AG10803 (cell line): Measurements from ENCODE around the gene EPAS1.

Experiments
- DNase-seq: peaks from one replicate; pipeline ENCODE4 v3.0.0; 2010; ENCODE audit warnings: low read depth
- H3K4me3 ChIP-seq: 2 replicates; pipeline ENCODE4 v1.5.1; 2011; ENCODE audit warnings: mild to moderate bottlenecking, low read length, control low read depth
- TF ChIP-seq, protein P1 (sequence below): conservative IDR thresholded peaks from 2 replicates; pipeline ENCODE4 v1.5.1; 2011; ENCODE audit warnings: mild to moderate bottlenecking, low read length, control low read depth, inconsistent platforms

Gene EPAS1

GRCh38 chr2:46319711-46320110 is 22.5 kb downstream of the EPAS1 start:
- DNase-seq = no peak
- TF ChIP-seq, protein P1, sequence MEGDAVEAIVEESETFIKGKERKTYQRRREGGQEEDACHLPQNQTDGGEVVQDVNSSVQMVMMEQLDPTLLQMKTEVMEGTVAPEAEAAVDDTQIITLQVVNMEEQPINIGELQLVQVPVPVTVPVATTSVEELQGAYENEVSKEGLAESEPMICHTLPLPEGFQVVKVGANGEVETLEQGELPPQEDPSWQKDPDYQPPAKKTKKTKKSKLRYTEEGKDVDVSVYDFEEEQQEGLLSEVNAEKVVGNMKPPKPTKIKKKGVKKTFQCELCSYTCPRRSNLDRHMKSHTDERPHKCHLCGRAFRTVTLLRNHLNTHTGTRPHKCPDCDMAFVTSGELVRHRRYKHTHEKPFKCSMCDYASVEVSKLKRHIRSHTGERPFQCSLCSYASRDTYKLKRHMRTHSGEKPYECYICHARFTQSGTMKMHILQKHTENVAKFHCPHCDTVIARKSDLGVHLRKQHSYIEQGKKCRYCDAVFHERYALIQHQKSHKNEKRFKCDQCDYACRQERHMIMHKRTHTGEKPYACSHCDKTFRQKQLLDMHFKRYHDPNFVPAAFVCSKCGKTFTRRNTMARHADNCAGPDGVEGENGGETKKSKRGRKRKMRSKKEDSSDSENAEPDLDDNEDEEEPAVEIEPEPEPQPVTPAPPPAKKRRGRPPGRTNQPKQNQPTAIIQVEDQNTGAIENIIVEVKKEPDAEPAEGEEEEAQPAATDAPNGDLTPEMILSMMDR = no peak
- H3K4me3 ChIP-seq = no peak overlapping the region; the same call in 1 of the 2 replicates

DNA sequence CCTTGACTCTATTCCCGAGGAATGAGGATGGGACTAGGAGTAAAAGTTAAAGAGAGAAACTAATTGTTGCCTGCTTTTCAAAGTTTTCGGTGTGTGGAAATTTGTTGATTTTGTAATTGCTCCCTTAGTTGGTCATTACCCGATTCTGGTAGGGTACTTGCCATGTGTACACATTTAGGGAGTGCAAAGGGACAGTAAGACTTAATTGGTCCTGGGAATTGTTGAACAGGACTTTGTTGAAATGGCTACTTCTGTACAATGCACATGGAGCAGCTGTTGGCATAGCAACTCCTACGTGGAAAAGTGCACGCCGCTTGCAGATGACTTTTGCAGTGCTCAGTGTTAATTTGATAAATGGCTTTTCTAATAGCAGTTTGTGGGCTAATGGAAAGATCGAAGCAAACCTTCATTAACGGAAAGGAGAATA is 22.9 kb downstream of the EPAS1 start:
- peak overlapping the region; percentile 35 for H3K4me3 ChIP-seq
- TF ChIP-seq, protein P1 = no peak
- peak; percentile 62 for DNase-seq

DNA sequence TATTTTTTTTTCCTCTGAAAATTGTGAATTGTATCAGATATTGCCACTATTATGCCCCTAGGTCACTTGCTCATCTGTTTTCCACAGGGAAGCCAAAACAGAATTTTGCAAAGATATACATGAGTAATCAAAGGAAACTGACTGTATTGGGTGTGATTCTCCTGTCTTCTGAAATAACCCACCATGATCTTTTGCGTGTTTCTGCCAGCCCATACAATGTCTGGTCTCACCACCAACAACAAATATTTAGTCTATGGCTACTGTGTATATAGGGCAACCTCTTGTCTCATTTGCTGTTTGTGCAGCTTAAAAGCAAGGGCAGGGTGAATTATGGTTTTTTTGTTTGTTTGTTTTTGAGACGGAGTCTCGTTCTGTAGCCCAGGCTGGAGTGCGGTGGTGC is 26.5 kb downstream of the EPAS1 start:
- no peak overlapping the region for H3K4me3 ChIP-seq
- DNase-seq = no peak
- TF ChIP-seq, protein P1 = no peak

- H3K4me3 ChIP-seq = no peak overlapping the region
- no peak for DNase-seq
- TF ChIP-seq, protein P1 = no peak
Observed at GRCh38 chr2:46325182-46325928, 28.1 kb downstream of the EPAS1 start.

DNA sequence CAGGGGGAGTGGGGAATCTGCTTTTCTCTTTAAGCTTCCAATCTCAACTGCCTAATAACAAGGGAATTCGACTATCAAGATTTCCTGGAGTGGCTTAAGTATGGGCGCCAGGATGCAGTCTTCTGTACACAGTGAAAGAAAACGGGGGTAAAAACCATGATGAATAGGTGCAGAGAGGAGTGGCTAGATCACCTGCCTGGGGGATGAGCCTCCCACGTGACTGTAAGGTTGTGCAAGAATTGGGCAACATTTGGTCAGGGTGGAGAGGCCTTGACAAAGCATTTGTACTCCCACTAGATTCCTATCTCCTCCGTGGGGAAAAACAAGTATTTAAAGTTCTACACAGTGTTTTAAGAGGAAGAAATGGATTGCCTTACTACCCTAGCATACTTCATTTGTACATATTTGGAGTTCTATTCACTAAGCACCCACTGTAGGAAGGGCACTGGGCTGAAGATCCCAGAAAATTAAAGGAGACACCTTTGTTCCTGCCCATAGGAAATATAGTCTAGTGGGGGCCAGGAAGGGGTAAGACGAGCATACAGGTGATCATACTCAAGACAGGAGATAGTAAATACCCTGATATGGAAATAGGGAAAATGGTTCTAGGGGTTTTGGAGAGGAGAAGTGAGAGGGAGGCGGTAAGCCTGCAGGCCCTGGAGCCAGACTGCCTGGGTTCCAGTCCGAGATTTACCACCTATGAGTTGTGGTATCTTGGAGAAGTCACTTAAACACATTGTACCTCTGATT is 29.2 kb downstream of the EPAS1 start:
- no peak overlapping the region for H3K4me3 ChIP-seq
- DNase-seq = peak; percentile 56
- TF ChIP-seq, protein P1 = no peak

DNA sequence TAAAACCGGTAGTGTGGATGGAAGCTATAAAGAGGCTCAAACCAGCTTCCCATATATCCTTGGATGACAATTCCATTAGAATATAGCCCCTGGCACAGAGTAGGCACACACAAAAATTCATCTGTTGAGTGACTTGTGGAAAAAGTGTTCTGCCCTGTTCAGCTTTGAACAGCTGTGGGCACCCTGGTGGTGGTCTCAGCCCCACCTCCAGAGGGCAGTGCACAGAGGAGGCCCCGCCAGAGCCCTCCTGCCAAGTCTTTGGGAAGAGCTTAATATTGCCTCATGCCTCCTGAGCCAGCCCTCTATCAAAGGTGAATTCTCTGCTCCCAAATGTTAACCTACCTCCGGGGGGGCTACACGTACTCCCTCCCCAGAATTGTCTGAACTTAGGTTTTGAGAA is 30.4 kb downstream of the EPAS1 start:
- DNase-seq = no peak
- TF ChIP-seq, protein P1 = no peak

GRCh38 chr2:46328291-46328690 is 31.1 kb downstream of the EPAS1 start:
- no peak for DNase-seq
- TF ChIP-seq, protein P1 = no peak
- H3K4me3 ChIP-seq = no peak overlapping the region

More for the DNA sequence above, 30.4 kb downstream of the EPAS1 start:
- no peak overlapping the region for H3K4me3 ChIP-seq
